GM19324 (cell line): ENCODE results near the gene OR7D2.
"Not testable (repeated sequence)": the region's sequence is repeated elsewhere in the genome, so short reads cannot be mapped to it uniquely, and the experiment has no call there.

ENCODE experiments used
- ATAC-seq: cut with Tn5 transposase; IDR thresholded peaks from one replicate; pipeline ENCODE4 v1.9.1; 2021; ENCODE audit warnings: mild to moderate bottlenecking, moderate library complexity; ENCODE audit not compliant: unreplicated experiment, low FRiP score

The OR7D2 gene

DNA sequence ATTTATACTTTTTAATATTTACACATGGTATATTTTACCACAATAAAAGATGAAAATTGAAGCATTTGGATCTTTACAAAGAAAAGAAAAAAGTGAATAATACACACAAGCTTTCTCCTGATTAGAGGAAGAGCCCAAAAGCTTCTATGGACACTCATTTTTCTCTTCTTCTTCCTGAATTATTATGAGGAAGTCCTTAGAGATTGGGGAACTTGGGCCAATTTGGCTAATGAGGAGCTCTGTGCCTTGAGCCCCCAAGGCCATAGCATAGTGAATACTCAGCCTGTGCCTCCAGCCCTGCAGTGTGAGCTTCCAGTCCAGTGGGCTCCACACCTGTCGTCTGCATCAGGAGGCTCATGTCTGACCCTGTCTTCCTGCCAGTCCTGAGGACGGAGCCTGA lies 19.3 kb downstream of the OR7D2 start:
- ATAC-seq: not testable (repeated sequence)

DNA sequence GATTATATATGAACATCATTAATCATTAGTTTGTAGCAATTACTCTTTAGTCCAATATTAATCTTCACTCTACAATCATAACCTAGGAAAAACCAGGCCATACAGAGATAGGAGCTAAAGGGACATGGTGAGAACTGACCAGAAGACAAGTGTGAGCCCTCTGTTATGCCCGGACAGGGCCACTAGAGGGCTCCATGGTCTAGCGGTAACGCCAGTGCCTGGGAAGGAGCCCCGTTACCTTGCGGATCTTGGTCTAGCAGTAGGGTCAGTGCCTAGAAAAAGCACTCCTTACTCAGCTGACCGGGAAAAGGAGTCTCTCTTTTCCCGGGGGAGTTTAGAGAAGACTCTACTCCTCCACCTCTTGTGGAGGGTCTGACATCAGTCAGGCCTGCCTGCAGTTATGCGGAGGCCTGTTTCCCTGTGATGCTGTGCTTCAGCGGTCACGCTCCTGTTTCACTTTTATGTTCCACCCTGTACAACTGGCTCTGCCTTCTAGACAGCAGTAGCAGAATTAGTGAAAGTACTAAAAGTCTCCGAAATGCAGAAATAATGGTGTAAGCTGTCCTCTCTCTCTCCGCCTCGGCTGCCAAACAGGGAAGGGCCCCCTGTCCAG lies 26.8 kb downstream of the OR7D2 start:
- no peak for ATAC-seq

- ATAC-seq: no peak
Observed at GRCh38 chr19:9219489-9219888, 40.7 kb downstream of the OR7D2 start, which contains the start of gene OR7D4. Gene OR7D4 (minus strand): TSS chr19:9219589. CDS start chr19:9214837, 4,752 bp downstream.
